NCI-H82 (cell line): ENCODE measurements around the gene CTNND2.
A peak's percentile ranks its signal among the peaks of the same experiment; 100 is the strongest.
"Not testable (repeated sequence)": the region's sequence is repeated elsewhere in the genome, so short reads cannot be mapped to it uniquely, and the experiment has no call there.

Experiments
- DNase-seq: peaks from one replicate; lab custom pipeline; 2025; lab: John Stamatoyannopoulos, UW

Gene CTNND2

DNA sequence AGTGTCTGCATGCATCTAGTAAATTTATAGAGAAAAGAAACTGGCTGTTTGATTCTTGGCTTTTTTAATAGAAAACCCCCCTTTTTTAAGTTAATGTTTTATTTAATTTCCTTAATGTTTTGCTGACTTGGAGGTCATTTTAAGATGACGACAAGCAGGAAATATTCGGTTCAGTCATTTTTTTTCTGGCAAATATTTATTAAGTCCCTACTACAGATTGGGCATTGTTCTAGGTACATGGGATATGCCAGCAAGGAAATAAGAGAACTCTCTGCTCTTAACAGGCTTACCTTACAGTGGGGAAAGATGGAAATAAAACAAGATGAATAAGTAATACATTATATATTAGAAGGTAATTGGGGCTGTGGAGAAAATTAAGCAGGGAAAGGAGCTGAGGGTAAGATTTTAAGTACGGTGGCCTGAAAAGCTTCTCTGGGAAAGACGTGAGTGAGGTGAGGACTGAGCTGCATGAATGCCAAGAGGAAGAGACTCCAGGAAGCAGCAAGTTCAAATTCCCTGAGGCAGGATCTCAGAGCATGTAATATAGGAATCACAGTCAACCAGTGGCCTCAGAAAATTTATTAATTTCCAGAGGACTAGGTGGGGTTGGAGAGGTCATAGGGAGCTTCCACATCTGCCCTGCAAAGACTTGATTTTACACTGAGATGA is 827.2 kb downstream of the CTNND2 start:
- no peak for DNase-seq

DNA sequence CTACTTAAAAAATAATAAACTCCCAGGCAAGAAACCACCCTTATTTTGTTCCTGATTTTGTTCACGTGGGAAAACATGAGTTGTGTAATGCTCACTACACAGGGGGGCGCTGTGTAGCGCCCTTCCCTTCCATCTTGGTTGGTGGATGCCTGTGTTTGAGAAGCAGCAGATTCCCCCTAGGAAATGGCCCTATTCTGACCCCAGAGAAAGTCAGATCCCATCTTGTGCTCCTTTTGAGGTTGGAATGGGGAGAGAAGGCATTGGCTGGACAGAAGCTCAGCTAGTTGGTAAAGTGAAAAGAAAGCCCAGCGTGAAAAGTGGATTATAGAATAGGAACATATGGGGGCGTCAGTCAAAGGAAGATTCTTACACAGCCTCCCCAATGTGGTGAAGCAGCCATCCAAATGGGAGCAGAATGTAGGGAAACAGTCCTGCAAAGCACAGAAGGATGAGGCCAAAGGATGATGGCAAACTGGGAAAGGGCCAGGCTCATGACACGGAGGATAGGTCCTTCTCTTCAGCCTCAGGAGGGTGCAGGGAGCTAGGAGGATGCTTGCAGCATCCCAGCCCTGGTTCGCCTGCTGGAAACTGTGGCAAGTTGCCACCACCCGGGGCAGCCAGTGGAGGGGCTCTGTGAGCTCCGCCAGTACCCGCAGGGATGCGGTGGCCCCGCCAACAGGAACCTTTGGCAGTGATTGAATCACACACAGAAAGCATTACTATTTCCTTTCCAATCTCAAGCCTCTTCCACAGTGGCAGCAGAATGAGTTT is 829.0 kb downstream of the CTNND2 start:
- peak; percentile 31 for DNase-seq

DNA sequence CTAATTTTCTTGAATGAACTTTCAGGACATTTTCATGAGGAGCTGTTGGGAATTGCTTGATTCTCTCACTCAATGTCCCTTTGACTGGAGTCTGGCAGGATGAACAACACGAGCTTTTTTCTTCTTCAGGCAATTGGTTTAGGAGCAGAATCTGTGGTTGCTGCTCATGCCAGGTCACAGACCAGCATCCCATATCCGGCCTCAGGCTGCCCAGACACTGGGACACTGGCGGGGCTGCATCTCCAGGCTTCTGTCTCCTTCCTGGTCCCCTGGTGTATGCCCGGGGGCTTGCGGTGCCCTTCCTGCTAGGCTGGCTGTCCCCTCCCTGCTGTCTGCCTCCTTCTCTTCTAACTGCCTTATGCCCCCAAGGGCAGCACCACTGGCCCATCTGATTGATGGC is 831.7 kb downstream of the CTNND2 start:
- DNase-seq, result no peak

DNA sequence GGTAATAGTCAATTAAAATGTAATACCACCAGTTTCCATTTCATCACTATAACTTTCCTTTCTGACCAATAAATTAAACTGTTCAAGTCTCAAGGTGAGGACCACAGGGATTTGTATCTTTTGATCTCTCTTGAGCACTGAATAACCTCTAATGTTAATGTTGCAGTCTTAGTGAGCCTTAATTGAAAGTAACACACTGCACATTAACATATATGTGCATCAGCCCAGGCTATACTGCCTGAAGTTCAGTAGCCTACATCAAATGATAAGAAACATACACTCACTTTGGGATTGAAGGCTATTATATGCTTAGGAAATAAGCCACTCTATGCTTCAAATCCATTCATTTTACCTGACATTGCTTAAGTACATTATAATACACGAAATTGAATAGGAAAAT is 832.2 kb downstream of the CTNND2 start:
- DNase-seq, result no peak

DNA sequence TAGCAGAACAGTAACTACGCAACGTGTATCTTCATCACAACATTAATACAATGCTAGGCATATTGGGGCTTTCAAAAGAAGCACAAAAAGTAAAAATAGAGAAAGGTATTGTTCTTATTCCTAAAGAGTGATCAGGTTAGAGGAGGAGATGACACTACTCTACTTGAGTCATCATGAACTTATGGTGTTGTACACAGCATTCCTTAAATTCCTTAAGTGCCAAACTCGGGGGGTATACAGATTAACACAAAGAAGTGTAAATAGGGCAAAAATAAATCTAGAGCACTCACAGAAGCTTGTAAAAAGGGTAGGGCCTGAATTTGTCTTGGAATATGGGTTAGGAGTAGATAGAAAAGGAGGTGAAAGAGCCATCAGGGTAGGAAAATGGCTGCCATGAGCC is 835.2 kb downstream of the CTNND2 start:
- DNase-seq, result no peak

DNA sequence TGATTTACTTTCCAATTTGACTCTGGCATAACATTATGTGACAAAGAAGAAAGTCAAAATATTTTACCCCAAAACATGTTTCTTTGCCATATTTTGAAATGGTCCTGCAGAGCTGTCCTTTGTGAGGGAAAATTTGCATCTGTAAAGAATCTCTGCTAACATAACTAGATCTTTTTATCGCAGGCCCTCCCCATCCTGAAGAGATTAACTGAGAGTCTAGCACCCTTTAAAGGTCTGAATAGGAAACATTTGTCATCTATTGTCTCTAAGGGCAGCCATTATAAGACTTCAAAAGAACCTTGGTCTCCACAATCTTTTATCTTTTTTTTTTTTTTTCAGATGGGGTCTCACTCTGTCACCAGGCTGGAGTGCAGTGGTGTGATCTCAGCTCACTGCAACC is 838.5 kb downstream of the CTNND2 start:
- DNase-seq, result not testable (repeated sequence)

DNA sequence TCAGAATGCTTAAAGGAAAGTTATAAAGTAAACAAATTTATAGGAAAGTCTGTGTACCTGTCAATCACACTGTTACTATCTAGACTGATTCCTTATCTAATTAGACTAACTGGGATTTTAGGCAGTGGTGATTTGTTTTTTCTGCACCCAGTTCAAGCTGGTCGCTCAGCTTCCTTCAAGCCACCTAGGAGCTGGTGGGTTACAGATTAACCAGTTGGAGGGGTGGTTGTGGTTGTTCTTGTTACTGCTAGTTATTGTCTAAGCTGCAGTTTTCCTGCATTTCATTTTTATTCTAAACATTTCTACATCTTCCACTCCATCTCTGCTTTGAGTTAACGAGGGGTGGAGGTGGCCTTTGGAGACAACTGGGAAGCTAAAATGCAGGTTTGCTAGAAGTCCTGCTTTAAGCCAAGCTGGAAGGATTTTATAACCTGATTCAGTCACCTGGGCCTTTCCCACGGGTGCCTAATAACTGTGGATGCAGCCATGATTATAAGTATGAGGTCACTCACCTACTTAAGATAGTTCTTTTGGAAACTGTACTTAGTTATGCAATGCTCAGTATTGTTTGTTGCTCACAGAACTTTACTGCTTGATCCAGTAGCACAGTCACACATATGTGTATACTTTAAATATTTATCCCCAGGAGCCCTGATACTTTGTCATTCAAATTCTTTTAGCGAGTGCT is 839.3 kb downstream of the CTNND2 start:
- DNase-seq, result no peak

DNA sequence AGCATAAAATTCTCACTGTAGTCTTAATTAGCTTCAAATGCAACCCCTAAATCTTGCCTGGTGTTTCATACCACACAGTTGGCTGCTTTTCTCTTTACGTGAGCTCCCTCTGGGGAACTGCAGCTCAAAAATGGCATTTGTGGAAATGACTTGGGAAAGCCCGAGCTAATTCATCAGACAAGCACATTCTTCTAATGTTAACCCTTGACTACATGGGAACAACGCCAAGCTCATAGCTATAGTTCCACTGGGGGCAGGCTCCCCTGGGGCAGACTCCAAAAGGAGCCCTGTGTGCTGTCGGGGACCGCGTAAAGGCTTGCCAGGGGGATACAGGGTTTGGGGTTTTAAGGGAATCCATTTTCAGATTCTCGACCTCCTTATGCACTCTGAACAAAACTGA is 841.8 kb downstream of the CTNND2 start:
- DNase-seq, result no peak

DNA sequence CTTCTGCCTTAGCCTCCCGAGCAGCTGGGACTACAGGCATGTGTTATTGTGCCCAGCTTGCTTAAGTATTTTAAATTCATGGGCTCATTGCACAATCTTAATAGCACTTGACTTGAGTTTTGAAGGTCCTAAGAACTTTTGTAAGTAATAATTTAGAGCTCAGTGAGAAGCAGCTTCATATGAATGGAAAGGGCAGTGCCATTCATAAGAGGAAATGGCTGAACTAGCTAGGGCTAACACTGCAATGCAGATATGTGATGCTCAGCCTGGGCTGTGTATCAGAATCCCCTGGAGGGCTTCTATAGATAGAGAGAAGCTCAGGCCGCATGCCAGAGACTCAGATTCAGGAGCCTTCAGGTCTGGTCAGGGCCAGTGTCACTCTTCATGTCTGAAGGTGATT is 847.7 kb downstream of the CTNND2 start:
- DNase-seq, result no peak

DNA sequence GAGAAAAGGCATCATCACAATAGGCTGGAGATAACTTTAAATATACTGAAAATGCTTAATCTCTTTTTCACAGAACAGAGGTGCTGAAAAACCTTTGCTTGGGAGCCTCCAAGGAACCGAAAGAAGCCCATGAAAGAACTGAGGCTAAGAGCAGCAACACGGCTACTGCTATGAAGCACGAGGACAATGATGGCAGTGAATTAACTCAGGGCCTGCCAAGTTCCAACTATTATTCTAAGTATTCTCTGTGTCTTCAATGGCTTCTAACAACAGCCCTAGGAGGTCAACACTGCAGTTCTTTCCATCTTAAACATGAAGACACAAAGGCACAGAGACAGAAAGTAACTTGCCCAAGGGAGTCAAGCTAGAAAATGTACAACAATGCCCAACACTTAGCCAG is 850.2 kb downstream of the CTNND2 start:
- no peak for DNase-seq

DNA sequence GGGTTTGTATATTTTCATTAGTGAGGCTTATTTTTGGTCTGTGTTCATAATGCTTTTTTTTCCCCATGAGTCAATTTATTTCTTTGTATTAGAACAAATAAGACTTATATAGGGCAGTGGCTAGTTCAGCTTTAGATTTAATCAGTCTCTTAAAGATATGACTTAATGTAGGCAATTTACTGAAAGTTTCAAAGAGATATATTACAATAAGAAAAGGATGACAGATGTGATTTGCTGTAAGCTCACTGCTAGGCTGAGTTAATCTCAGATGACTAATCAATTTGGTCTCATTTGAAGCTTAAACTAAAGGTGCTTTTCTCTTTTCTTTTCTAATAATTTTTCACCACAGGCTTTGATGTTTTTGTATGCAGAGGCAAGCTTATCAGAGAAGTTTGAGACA is 851.4 kb downstream of the CTNND2 start:
- peak; percentile 5 for DNase-seq

DNA sequence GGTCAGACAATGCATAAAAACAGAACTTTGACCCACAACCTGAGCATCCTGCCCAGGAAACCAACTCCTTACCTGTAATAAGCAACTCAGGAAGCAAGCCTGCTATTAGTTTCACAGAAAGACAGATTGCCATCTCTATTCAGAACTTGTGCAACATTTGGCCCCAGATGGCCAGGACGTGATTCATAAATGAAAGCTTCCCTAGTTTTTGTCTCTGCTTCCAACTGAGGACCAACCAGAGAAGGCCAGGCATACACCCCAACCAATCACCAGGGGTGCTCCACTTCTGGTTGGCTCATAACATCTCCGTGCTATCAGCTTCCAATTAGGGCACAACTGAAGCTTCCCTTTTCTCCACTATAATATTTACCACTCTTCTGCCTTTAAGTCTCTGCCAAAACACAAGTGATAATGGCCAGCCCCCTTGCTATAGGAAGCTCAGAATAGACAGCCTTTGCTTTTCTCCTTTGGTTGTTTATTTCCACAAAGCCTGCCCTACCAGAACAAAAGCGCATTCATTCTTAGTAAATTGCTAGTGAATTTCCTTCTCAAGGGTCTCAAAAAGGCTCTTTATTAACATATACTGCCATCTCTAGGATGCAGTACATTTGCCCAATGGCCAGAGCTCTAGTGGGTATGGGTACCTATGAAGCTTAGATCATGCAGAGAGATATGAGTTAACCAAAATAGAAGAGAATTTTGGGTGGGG is 853.5 kb downstream of the CTNND2 start:
- no peak for DNase-seq

DNA sequence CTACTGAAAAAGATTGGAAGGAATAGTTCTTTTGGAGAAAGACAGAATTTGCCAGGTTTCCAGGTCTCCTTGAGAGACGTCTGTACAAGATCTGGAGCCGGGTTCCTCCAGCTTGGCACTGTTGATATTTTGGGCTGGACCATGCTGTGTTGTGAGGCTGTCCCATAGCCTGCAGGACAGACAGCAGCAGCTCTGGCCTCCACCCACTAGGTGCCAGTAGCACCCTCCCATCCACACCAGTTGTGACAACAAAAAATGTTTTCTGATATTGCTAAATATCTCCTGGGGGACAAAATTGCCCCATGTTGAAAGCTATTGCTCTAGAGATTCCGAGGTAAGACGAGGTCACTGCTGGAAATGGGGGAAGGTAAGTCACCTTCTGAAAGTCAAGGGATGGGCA is 855.5 kb downstream of the CTNND2 start:
- no peak for DNase-seq

DNA sequence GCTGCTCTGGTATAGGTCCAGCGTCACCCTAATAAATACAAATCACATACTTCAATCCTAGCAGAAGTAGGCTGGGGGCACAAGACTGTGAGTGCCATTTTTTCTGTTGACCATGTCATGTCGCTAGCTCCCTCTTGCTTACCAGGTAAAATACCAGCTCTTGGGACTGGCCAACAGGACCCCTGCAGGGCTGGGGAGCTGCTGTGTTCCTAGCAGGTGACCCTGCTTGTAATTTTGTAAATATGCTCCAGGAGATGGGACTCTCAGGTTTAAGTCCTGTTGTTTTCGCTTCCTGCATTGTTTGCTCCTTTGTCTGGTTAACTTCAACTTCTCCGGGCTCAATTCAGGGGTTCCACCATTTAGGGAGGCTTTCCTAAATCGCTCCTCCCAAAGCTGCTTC is 856.6 kb downstream of the CTNND2 start:
- DNase-seq, result no peak

DNA sequence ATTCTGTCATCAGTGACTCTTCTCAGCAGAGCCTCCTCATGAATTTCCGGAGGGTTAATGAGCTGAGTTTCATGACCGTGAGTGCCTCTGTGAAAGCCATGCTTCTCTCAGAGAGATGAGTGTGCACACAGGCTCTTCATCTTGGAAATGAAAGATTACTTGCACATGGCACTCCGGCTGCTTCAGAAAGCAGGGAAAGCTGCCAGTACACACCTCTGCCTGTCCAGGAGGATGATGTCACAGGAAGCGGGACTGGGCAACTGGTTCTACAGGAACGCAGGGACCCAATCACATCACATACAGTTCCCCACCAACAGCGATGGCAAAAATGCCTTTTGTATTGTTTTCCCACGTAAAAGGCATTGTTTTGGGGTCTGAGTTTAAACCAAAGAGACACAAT is 857.2 kb downstream of the CTNND2 start:
- DNase-seq, result no peak

DNA sequence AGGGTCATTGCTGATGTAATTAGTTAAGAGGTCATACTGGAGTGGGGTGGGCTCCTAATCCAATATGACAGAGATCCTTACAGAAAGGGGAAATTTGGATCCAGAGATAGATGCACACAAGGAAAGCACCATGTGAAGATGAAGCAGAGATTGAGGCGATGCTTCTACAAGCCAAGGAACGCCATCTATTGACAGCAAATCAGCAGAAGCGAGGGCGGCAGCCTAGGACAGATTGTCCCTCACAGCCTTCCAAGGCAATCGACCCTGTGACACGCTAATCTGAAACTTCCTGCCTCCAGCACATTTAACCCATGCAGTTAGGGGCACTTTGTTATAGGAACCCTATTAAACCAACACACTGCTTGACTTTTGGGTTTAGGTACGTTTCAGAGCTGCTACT is 858.1 kb downstream of the CTNND2 start:
- peak; percentile 75 for DNase-seq

DNA sequence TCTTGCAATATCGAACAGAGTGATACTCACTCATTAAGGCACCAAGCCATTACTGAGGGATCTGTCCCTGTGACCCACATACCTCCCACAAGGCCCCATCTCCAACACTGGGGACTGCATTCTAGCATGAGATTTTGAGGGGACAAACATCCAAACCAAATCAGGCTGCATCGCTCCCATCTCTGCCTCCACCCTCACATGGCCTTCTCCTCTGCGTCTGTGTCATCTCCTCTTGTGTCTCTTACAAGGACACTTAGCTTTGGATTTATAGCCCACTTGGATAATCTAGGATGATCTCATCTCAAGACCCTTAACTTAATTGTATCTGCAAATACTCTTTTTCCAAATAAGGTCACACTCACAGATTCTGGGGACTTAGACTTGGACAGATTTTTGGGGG is 858.8 kb downstream of the CTNND2 start:
- DNase-seq, result peak; percentile 72

DNA sequence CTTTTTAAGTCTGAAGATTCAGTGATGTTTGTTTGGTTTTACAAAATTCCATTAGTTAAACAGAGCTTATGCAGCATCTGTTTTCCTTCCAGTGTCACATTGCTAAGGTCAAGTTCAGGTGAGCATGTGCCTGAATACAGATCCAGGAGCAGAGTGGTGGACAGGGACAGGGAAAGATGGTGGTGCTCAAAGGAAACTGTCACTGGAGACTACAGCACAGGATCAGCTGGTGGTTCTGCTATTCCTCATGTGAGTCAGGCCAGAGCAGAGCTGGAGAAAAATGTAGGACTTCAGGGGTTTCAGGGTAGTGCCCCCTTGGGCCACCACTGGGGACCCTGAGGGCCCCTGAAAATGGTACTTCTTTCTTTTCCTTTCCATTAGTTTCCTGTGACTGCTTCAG is 859.7 kb downstream of the CTNND2 start:
- DNase-seq, result no peak

DNA sequence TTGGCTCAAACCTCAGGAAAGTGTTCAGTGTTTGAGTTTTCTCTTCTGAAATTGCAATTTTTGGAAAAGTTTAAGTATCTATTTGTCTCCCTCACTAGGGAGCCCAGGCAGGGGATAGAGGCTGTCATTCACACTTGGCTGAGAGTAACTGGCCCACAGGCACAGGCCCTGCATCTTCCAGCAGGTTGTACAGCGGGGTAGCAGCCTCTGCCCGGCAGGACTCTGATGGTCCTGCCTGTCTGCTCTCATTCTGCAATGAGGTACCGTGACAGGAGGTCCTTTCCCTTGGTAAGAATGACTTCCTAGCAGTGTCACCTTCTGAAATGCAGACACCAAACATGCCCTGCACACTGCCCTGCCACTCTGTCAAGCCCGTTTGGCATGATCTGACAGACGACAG is 860.4 kb downstream of the CTNND2 start:
- no peak for DNase-seq

DNA sequence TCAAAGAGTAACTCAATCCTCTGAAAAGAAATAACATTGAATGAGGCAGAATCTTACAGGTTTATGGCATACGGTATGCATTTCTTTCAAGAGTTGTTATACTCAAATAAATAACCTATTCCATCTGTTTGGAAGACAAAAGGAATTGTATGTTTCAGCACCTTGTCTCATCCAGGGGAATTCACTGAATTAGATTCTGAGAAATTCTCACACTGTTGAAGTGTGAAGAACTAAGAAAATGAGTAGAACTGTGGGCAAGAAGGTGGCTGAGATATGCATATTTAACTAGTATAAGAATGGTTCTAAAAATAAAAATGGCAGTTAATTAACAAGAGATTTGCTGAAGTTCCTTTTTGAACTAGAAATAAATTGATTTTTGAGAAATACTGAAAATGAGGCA is 863.9 kb downstream of the CTNND2 start:
- no peak for DNase-seq

DNA sequence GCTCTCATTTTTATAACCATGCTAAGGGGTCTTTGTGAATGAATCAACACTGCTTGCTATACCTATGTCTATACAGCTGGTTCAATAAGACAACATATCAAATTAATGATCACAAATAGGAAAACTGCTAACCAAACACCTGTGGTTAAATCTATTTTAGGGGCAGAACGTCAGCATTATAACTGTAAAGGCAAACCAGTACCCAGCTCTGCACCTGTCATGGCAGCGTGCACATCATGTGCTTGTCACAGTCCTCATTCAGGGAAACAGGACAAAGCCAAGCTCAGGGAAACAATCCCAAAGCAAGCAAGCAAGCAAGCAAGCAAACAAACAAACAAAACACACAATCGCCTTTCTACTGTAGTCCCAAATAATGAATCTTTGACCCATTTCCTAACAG is 865.5 kb downstream of the CTNND2 start:
- DNase-seq, result no peak

DNA sequence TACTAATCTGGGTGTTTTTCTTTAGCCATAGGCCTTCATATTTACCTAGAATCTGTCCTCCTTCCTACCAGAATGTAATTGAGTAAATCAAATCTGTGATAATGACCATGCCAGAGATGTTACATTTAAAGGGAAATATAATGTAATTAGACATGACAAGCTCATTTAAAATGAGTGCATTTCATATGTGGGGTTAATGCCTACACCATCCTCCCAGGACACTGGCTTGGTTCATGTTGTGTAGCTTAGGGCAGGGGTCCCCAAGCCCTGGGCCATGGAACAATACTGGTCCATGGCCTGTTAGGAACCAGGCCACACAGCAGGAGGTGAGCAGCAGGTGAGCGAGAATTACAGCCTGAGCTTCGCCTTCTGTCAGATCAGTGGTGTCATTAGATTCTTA is 866.3 kb downstream of the CTNND2 start:
- DNase-seq, result no peak

DNA sequence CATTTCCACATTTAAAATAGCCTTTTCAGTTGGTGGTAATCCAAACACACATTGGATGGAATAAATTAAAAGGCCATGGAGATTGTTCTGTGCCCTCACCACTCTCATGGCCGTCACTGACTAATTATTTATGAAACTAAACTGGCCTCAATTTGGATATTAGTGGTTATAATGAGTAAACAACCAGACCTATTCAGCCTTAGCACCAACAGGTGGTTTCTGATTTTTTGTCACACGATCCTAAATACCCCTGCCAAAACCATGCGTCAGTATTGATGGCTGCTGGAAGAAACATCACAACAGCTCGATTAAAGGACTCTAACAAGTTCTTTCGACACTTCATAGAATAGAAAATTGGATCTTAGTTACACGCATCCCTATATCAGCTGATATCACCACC is 867.2 kb downstream of the CTNND2 start:
- no peak for DNase-seq
